HEK293 (cell line): ENCODE results near the gene TRIM29.

Experiments used
- CTCF ChIA-PET: fragments of 350-600 bp; formaldehyde crosslinking; extraction: SDS; loops from one replicate; lab custom pipeline; 2021; ENCODE audit warnings: antibody characterized with exemption; lab: Yijun Ruan, JAX
- POLR2A ChIA-PET: fragments of 300-600 bp; formaldehyde crosslinking; extraction: SDS; loops from one replicate; lab custom pipeline; 2020; ENCODE audit warnings: antibody characterized with exemption, inconsistent platforms; lab: Yijun Ruan, JAX
- H3K27ac ChIP-seq: fragments of 200-500 bp; sonication (Bioruptor generic); 2 replicates; pipeline ENCODE4 v1.5.1; 2014; ENCODE audit warnings: low read depth, low read length, control low read depth, inconsistent platforms; ENCODE audit errors: extremely low read depth
- H3K36me3 ChIP-seq, 2 experiments: fragments of 200-500 bp in 1 of 2; sonication (Bioruptor generic) in 1 of 2; 1 replicate in 1 of 2; 2 replicates in 1 of 2; pipeline ENCODE4 v1.5.1; 2014 to 2017; ENCODE audit warnings: inconsistent platforms in 2 of 2, low read length in 2 of 2; ENCODE audit not compliant: control insufficient read depth in 2 of 2, insufficient read depth in 1 of 2
- H3K4me1 ChIP-seq: fragments of 200-500 bp; sonication (Bioruptor generic); 2 replicates; pipeline ENCODE4 v1.5.1; 2014; ENCODE audit warnings: mild to moderate bottlenecking, low read length, inconsistent platforms; ENCODE audit not compliant: control insufficient read depth, insufficient read depth
- H3K4me3 ChIP-seq: 2 replicates; pipeline ENCODE4 v1.5.1; 2011; ENCODE audit warnings: low read depth, mild to moderate bottlenecking, control low read depth, low read length, moderate library complexity
- H3K9me3 ChIP-seq: fragments of 200-500 bp; sonication (Bioruptor generic); 2 replicates; pipeline ENCODE4 v1.5.1; 2014; ENCODE audit warnings: low read depth, low read length, inconsistent platforms; ENCODE audit not compliant: control insufficient read depth, insufficient read depth
- ATF2 ChIP-seq: fragments of 450-650 bp; formaldehyde crosslinking; IDR thresholded peaks from 2 replicates; pipeline ENCODE4 v1.5.1; 2016; ENCODE audit warnings: missing biosample characterization, missing genetic modification characterization, low read depth
- BCL11A ChIP-seq: fragments of 450-650 bp; formaldehyde crosslinking; IDR thresholded peaks from 2 replicates; pipeline ENCODE4 v1.5.1; 2016; ENCODE audit warnings: low read depth, missing biosample characterization, missing genetic modification characterization
- KLF8 ChIP-seq: fragments of 450-650 bp; formaldehyde crosslinking; IDR thresholded peaks from 2 replicates; pipeline ENCODE4 v1.5.1; 2016; ENCODE audit warnings: missing biosample characterization, missing genetic modification characterization
- KLF9 ChIP-seq: fragments of 450-650 bp; formaldehyde crosslinking; IDR thresholded peaks from 2 replicates; pipeline ENCODE4 v1.5.1; 2016; ENCODE audit warnings: missing biosample characterization, missing genetic modification characterization, low read depth
- SP2 ChIP-seq: fragments of 450-650 bp; formaldehyde crosslinking; IDR thresholded peaks from 2 replicates; pipeline ENCODE4 v1.5.1; 2016; ENCODE audit warnings: missing biosample characterization, missing genetic modification characterization
- ZBTB7A ChIP-seq: fragments of 450-650 bp; formaldehyde crosslinking; IDR thresholded peaks from 2 replicates; pipeline ENCODE4 v1.5.1; 2016; ENCODE audit warnings: low read depth, missing biosample characterization, missing genetic modification characterization
- ZFHX2 ChIP-seq: fragments of 450-650 bp; formaldehyde crosslinking; conservative IDR thresholded peaks from 2 replicates; pipeline ENCODE4 v1.5.1; 2016; ENCODE audit warnings: missing biosample characterization, missing genetic modification characterization
- ZNF10 ChIP-seq: fragments of 450-650 bp; formaldehyde crosslinking; IDR thresholded peaks from 2 replicates; pipeline ENCODE4 v1.5.1; 2017; ENCODE audit warnings: missing biosample characterization, missing genetic modification characterization
- ZNF114 ChIP-seq: fragments of 450-650 bp; formaldehyde crosslinking; IDR thresholded peaks from 2 replicates; pipeline ENCODE4 v1.5.0; 2017; ENCODE audit warnings: missing biosample characterization, missing genetic modification characterization
- ZNF157 ChIP-seq: fragments of 450-650 bp; formaldehyde crosslinking; IDR thresholded peaks from 2 replicates; pipeline ENCODE4 v1.5.1; 2016; ENCODE audit warnings: missing biosample characterization, missing genetic modification characterization
- ZNF214 ChIP-seq: fragments of 450-650 bp; formaldehyde crosslinking; IDR thresholded peaks from 2 replicates; pipeline ENCODE4 v1.5.1; 2017; ENCODE audit warnings: missing biosample characterization, mild to moderate bottlenecking, missing genetic modification characterization, borderline replicate concordance
- ZNF274 ChIP-seq, 2 experiments: fragments of 200-500 bp in 1 of 2; fragments of 450-650 bp in 1 of 2; sonication (Bioruptor generic) in 1 of 2; formaldehyde crosslinking in 1 of 2; IDR thresholded peaks; 2 replicates each; pipeline versions ENCODE4 v1.5.1 to v1.6.1; 2014 to 2016; ENCODE audit warnings: borderline replicate concordance in 1 of 2, inconsistent platforms in 1 of 2, low read length in 1 of 2, missing biosample characterization in 1 of 2, missing genetic modification characterization in 1 of 2
- ZNF292 ChIP-seq: fragments of 450-650 bp; formaldehyde crosslinking; IDR thresholded peaks from 2 replicates; pipeline ENCODE4 v1.5.1; 2016; ENCODE audit warnings: low read depth, missing biosample characterization, missing genetic modification characterization, borderline replicate concordance
- ZNF341 ChIP-seq: fragments of 450-650 bp; formaldehyde crosslinking; IDR thresholded peaks from 2 replicates; pipeline ENCODE4; 2016; ENCODE audit warnings: low read depth, missing biosample characterization, missing genetic modification characterization
- ZNF354C ChIP-seq: fragments of 450-650 bp; formaldehyde crosslinking; IDR thresholded peaks from 2 replicates; pipeline ENCODE4 v1.5.1; 2016; ENCODE audit warnings: missing biosample characterization, missing genetic modification characterization, low read depth, borderline replicate concordance
- ZNF501 ChIP-seq: fragments of 450-650 bp; formaldehyde crosslinking; IDR thresholded peaks from 2 replicates; pipeline ENCODE4 v1.5.1; 2016; ENCODE audit warnings: missing biosample characterization, missing genetic modification characterization
- ZNF510 ChIP-seq: fragments of 450-650 bp; formaldehyde crosslinking; IDR thresholded peaks from 2 replicates; pipeline ENCODE4 v1.5.1; 2018; ENCODE audit warnings: mild to moderate bottlenecking, missing genetic modification characterization, missing biosample characterization; ENCODE audit not compliant: insufficient replicate concordance
- ZNF600 ChIP-seq: fragments of 450-650 bp; formaldehyde crosslinking; IDR thresholded peaks from 2 replicates; pipeline ENCODE4 v1.5.1; 2016; ENCODE audit warnings: missing biosample characterization, missing genetic modification characterization
- ZNF610 ChIP-seq: fragments of 450-650 bp; formaldehyde crosslinking; IDR thresholded peaks from 2 replicates; pipeline ENCODE4 v1.5.1; 2016; ENCODE audit warnings: missing biosample characterization, missing genetic modification characterization, borderline replicate concordance
- ZNF654 ChIP-seq: fragments of 450-650 bp; formaldehyde crosslinking; IDR thresholded peaks from 2 replicates; pipeline ENCODE4 v1.5.1; 2016; ENCODE audit warnings: low read depth, missing biosample characterization, missing genetic modification characterization
- ZNF670 ChIP-seq: fragments of 450-650 bp; formaldehyde crosslinking; IDR thresholded peaks from 2 replicates; pipeline ENCODE4 v1.5.1; 2016; ENCODE audit warnings: missing biosample characterization, missing genetic modification characterization, low read depth
- ZNF692 ChIP-seq: fragments of 450-650 bp; formaldehyde crosslinking; IDR thresholded peaks from 2 replicates; pipeline ENCODE4 v1.5.1; 2016; ENCODE audit warnings: missing biosample characterization, missing genetic modification characterization
- ZNF701 ChIP-seq: fragments of 450-650 bp; formaldehyde crosslinking; IDR thresholded peaks from 2 replicates; pipeline ENCODE4 v1.5.1; 2016; ENCODE audit warnings: missing biosample characterization, missing genetic modification characterization

TRIM29 gene

DNA sequence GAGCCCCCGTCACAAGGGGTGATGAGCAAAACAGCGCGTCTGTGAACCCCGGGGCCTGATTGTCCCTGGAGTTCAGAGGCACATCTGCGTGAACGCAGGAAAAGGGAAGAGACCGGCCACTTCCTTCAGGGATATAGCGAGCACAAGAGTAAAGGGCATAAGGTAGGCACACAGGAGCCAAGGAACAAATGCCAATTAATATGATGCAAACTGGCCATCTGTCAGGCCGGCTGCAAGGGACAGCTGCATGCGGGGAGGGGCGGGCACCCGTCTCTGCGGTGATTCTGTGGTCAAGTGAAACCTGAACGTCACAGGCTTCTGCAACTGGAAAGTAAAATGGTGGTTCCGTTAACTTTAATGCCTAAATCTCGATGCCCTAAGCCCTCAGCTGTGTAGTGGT lies 64.7 kb downstream of the TRIM29 start:
- Histone ChIP-seq H3K36me3 (no peaks in the 10 kb centered on the region), H3K4me1 (no peaks in the 10 kb centered on the region), H3K9me3 (no peaks in the 10 kb centered on the region), H3K4me3 (no peak overlapping the region), H3K27ac (no peak overlapping the region)
- TF ChIP-seq ZNF654 (tag by site-specific recombination) = no peak
- TF ChIP-seq ZNF292 = no peak
- TF ChIP-seq ATF2 = no peak
- no peak for TF ChIP-seq ZNF10 (tag by site-specific recombination)
- no peak for TF ChIP-seq ZNF157
- no peak for TF ChIP-seq BCL11A (tag by site-specific recombination)
- no peak for TF ChIP-seq ZFHX2 (tag by site-specific recombination)
- TF ChIP-seq KLF8 (tag by site-specific recombination) = no peak
- no peak for TF ChIP-seq SP2 (tag by site-specific recombination)
- TF ChIP-seq ZNF274 (IDR thresholded peaks at IDR 0.05; ENCODE audit: low read length) = no peak
- TF ChIP-seq ZNF274 (tag by site-specific recombination; IDR thresholded peaks at IDR 0.05; ENCODE audit: borderline replicate concordance) = no peak
- no peak for TF ChIP-seq ZNF214
- no peak for TF ChIP-seq ZNF510 (tag by site-specific recombination)
- no peak for TF ChIP-seq ZNF354C (tag by site-specific recombination)
- no peak for TF ChIP-seq ZBTB7A (tag by site-specific recombination)
- TF ChIP-seq ZNF114 = no peak
- TF ChIP-seq ZNF610 (tag by site-specific recombination) = no peak
- no peak for TF ChIP-seq ZNF692
- no peak for TF ChIP-seq KLF9 (tag by site-specific recombination)
- no peak for TF ChIP-seq ZNF501 (tag by site-specific recombination)
- ChIA-PET CTCF (no interaction called here), POLR2A (no interaction called here)

DNA sequence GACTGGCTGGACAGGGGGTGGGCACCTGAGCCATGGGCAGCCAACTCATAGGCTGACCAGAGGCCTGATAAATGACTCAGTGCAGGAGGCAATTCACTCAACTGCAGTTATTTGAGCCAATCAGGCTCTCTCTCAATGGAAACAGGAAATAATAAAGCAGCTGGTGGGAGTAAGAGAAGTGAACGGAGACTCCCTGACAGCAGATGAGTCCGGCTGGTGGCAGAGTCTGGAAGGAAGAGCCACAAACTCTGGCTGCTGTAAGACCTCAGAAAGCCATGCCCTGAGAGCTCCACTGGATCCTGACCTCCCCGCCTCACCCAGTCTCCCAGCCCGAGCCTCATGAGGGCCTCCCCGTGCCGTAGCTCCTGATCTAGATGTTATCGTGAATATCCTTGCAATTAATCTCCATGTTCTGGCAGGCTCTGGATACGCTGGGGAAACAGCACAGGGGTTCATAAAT lies 69.8 kb downstream of the TRIM29 start:
- TF ChIP-seq ZNF670 (tag by site-specific recombination) (no peak), ZNF600 (peak; percentile 74), SP2 (tag by site-specific recombination) (peak; percentile 28), ZNF341 (tag by site-specific recombination) (peak; percentile 92), ZNF701 (tag by site-specific recombination) (no peak)
- Histone ChIP-seq H3K36me3 (no peaks in the 10 kb centered on the region), H3K4me1 (no peaks in the 10 kb centered on the region), H3K27ac (no peak overlapping the region), H3K4me3 (no peak overlapping the region), H3K9me3 (no peaks in the 10 kb centered on the region)
- ChIA-PET POLR2A (no interaction called here), CTCF (no interaction called here)
